ENCODE measurements around the gene PKP1.

GRCh38 chr1:201341377-201341776 is 58.1 kb downstream of the PKP1 start:
- TF ChIP-seq EZH2 (IDR thresholded peaks at IDR 0.05) (no peak), POLR2AphosphoS5 (IDR thresholded peaks at IDR 0.05; ENCODE audit: borderline replicate concordance, low read depth, low read length) (no peak), FOXP2 (optimal IDR thresholded peaks at IDR 0.05; ENCODE audit: control extremely low read depth, extremely low read length, insufficient read depth) (no peak)

Data from SK-N-MC (cell line).